ENCODE data around the gene NPW. TPM values are rescaled to one million over a fixed set of nuclear protein-coding genes. Genes with fewer than 3 reads are reported as not detected.

NPW gene
- total and polyA plus RNA-seq, 9 of the 15 experiments (the other 6 are each of a cell fraction or from before 2014, with no cell fraction given) = 0.14 to 4.0 (median 2.6) TPM; not detected in 4

DNA sequence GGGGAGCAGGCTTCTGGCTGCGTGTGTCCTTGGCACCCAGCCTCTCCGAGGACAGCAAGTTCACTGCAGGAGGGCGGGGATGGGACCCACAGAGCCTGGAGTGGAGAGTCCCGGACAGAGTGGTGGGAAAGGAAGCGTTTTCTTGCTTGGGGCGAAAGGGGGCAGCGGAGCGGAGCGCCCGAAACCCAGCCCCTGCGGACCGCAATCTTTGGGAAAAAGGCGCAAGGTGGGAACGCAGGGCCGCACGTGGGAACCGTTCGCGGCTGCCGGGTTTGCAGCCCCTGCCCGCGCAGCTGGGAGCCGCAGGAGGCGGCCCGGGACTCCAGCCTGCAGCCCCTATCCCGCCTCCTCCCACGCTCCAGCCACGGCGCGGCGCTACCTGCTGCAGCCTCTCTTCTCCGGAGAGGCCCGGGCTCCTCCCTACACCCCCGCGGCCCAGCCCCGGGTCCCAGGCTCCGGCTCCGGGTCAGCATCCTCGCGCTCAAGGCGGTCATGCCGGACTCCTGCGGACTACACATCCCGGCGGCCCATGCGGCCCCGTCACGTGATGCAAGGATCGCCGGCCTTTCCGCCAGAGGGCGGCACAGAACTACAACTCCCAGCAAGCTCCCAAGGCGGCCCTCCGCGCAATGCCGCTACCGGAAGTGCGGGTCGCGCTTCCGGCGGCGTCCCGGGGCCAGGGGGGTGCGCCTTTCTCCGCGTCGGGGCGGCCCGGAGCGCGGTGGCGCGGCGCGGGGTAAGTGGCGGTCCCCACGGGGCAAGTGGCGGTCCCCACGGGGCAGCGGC, 27.9 kb downstream of the NPW start, which contains the start of the genes NTHL1 and TSC2 (continued):
- TF ChIP-seq FOXK2 (conservative IDR thresholded peaks at IDR 0.05 in 1 of 2, IDR thresholded peaks at IDR 0.05 in 1 of 2; ENCODE audit: low read depth in 2 of 2) = peak in 1 of 2 experiments; percentile 51; a peak in 1 of 4 replicates
- no peak for TF ChIP-seq HDAC6 (IDR thresholded peaks at IDR 0.05; ENCODE audit: low read depth, low read length)
- TF ChIP-seq NCOA4 (IDR thresholded peaks at IDR 0.05; ENCODE audit: partially characterized antibody) = no peak
- no peak for TF ChIP-seq U2AF2 (optimal IDR thresholded peaks at IDR 0.05; ENCODE audit: low read depth, low read length)
- peak; percentile 91 for TF ChIP-seq ZNF644 (tag; IDR thresholded peaks at IDR 0.05; ENCODE audit: low read depth)
- TF ChIP-seq, protein P1, sequence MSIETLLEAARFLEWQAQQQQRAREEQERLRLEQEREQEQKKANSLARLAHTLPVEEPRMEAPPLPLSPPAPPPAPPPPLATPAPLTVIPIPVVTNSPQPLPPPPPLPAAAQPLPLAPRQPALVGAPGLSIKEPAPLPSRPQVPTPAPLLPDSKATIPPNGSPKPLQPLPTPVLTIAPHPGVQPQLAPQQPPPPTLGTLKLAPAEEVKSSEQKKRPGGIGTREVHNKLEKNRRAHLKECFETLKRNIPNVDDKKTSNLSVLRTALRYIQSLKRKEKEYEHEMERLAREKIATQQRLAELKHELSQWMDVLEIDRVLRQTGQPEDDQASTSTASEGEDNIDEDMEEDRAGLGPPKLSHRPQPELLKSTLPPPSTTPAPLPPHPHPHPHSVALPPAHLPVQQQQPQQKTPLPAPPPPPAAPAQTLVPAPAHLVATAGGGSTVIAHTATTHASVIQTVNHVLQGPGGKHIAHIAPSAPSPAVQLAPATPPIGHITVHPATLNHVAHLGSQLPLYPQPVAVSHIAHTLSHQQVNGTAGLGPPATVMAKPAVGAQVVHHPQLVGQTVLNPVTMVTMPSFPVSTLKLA (conservative IDR thresholded peaks at IDR 0.05) = peak; percentile 89 to 93
- TF ChIP-seq, protein P2, sequence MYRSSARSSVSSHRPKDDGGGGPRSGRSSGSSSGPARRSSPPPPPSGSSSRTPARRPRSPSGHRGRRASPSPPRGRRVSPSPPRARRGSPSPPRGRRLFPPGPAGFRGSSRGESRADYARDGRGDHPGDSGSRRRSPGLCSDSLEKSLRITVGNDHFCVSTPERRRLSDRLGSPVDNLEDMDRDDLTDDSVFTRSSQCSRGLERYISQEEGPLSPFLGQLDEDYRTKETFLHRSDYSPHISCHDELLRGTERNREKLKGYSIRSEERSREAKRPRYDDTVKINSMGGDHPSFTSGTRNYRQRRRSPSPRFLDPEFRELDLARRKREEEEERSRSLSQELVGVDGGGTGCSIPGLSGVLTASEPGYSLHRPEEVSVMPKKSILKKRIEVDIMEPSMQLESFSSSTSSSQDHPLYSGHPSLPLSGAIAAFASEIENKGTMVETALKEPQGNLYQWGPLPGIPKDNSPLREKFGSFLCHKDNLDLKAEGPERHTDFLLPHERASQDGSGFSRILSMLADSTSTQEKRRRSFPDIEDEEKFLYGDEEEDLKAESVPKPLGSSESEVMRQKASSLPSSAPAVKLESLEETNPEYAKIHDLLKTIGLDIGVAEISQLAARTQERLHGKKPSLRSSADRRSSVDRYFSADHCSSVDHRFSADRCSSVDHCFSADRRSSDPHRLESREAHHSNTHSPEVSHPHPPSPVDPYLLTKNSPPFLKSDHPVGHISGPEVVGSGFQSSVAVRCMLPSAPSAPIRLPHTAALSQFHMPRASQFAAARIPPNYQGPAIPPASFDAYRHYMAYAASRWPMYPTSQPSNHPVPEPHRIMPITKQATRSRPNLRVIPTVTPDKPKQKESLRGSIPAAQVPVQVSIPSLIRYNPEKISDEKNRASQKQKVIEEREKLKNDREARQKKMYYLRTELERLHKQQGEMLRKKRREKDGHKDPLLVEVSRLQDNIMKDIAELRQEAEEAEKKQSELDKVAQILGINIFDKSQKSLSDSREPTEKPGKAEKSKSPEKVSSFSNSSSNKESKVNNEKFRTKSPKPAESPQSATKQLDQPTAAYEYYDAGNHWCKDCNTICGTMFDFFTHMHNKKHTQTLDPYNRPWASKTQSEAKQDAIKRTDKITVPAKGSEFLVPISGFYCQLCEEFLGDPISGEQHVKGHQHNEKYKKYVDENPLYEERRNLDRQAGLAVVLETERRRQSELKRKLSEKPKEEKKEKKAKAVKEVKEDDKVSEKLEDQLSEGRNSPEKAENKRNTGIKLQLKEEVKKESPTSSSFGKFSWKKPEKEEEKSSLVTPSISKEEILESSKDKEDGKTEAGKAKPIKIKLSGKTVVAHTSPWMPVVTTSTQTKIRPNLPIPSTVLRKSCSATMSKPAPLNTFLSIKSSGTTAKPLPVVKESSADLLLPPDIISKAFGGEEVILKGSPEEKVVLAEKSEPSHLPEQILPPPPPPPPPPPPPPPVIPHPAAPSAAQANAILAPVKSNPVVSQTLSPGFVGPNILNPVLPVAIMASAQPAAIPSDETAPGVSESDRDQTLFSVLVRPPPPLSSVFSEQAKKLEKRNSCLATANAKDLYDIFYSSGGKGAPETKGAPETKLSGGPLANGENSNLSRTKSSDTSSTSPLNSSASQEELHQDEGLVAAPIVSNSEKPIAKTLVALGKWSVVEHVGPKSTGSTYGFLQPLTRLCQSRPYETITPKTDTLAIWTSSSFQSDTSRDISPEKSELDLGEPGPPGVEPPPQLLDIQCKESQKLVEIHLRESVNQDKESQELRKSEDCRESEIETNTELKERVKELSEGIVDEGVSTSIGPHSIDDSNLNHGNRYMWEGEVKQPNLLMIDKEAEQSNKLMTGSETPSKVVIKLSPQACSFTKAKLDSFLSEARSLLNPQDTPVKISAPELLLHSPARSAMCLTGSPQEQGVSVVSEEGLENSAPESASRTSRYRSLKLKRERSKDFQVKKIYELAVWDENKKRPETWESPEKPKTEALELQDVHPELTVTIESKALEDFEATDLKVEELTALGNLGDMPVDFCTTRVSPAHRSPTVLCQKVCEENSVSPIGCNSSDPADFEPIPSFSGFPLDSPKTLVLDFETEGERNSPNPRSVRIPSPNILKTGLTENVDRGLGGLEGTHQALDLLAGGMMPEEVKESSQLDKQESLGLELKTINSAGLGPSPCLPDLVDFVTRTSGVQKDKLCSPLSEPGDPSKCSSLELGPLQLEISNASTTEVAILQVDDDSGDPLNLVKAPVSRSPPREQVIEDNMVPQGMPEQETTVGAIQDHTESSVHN (IDR thresholded peaks at IDR 0.05; ENCODE audit: borderline replicate concordance in 1 of 2, low read depth in 1 of 2) = no peak
- no peak for TF ChIP-seq ZFPM2 (CRISPR knock-in tag; IDR thresholded peaks at IDR 0.05)
- TF ChIP-seq NFYB (IDR thresholded peaks at IDR 0.05; ENCODE audit: extremely low read depth, insufficient read length) = no peak
- peak; percentile 82; the same call in 1 of the 2 replicates for TF ChIP-seq KDM2B (CRISPR knock-in tag; IDR thresholded peaks at IDR 0.05)
- no peak for TF ChIP-seq NR3C1 (CRISPR knock-in tag; IDR thresholded peaks at IDR 0.05)
- TF ChIP-seq RBM15 (IDR thresholded peaks at IDR 0.05; ENCODE audit: insufficient read depth, low read length) = no peak
- peak; percentile 55 for TF ChIP-seq PCBP1 (IDR thresholded peaks at IDR 0.05; ENCODE audit: low read depth, low read length, poor library complexity, severe bottlenecking)
- TF ChIP-seq, protein P3, sequence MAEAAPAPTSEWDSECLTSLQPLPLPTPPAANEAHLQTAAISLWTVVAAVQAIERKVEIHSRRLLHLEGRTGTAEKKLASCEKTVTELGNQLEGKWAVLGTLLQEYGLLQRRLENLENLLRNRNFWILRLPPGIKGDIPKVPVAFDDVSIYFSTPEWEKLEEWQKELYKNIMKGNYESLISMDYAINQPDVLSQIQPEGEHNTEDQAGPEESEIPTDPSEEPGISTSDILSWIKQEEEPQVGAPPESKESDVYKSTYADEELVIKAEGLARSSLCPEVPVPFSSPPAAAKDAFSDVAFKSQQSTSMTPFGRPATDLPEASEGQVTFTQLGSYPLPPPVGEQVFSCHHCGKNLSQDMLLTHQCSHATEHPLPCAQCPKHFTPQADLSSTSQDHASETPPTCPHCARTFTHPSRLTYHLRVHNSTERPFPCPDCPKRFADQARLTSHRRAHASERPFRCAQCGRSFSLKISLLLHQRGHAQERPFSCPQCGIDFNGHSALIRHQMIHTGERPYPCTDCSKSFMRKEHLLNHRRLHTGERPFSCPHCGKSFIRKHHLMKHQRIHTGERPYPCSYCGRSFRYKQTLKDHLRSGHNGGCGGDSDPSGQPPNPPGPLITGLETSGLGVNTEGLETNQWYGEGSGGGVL (CRISPR knock-in tag; IDR thresholded peaks at IDR 0.05) = no peak
- 0 out of 2 replicates have a peak, but pooled peaks have one; percentile 5 for TF ChIP-seq SAFB (IDR thresholded peaks at IDR 0.05; ENCODE audit: borderline replicate concordance, low read depth, low read length)

All from K562 (cell line).